22Rv1 (cell line): ENCODE results near the gene PPM1H.

ENCODE experiments used
- H3K27ac ChIP-seq: fragments of 450-650 bp; 2 replicates; pipeline ENCODE4 v1.5.1; 2017
- ZFX ChIP-seq: fragments of 450-650 bp; IDR thresholded peaks from 2 replicates; pipeline ENCODE4 v1.6.1; 2017; ENCODE audit warnings: antibody characterized with exemption, borderline replicate concordance
- TF ChIP-seq, protein P1 (sequence below): fragments of 450-650 bp; IDR thresholded peaks from 2 replicates; pipeline ENCODE4 v1.5.1; 2017; ENCODE audit warnings: mild to moderate bottlenecking

The PPM1H gene

DNA sequence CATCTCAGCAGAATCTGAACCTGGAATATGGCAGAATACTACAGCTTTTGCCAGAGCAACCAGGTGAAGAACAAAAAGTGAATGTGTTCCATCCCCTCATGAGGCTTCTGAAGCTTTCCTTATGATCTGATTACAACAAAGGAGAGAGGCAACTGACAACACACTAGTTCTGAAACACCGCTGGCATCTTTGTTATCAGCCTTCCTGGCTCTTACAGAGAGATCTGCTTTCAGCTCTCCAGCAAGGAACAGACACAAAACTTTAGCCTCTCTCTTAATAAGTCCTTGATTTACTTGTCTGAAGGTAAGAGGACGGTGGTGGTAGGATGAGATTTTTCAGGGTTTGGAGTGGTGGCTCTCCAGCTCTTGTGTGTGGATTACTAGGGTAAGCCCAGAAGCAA, 227.0 kb downstream of the PPM1H start:
- TF ChIP-seq, protein P1, sequence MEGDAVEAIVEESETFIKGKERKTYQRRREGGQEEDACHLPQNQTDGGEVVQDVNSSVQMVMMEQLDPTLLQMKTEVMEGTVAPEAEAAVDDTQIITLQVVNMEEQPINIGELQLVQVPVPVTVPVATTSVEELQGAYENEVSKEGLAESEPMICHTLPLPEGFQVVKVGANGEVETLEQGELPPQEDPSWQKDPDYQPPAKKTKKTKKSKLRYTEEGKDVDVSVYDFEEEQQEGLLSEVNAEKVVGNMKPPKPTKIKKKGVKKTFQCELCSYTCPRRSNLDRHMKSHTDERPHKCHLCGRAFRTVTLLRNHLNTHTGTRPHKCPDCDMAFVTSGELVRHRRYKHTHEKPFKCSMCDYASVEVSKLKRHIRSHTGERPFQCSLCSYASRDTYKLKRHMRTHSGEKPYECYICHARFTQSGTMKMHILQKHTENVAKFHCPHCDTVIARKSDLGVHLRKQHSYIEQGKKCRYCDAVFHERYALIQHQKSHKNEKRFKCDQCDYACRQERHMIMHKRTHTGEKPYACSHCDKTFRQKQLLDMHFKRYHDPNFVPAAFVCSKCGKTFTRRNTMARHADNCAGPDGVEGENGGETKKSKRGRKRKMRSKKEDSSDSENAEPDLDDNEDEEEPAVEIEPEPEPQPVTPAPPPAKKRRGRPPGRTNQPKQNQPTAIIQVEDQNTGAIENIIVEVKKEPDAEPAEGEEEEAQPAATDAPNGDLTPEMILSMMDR = no peak
- TF ChIP-seq ZFX = no peak
- H3K27ac ChIP-seq = no peak overlapping the region

DNA sequence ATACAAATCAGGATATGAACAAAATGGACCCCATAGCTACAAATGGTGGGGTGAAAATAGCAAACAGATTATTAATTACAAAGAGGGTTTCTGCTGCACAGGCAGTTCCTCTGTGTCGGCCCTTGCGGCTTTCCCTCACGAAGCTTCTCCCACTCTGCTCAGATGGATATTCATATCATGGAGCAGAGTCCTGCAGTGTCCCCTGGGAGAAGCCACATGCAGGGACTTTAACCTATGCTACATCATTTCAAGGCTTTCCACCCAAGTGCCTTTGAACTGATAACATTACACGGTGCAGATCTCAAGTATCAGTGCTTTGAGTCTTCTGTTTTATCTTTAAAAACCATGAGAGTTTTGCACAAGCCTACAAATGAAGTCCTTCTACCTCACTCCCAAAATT, 229.1 kb downstream of the PPM1H start:
- no peak for TF ChIP-seq ZFX
- TF ChIP-seq, protein P1 = no peak
- H3K27ac ChIP-seq = no peak overlapping the region

DNA sequence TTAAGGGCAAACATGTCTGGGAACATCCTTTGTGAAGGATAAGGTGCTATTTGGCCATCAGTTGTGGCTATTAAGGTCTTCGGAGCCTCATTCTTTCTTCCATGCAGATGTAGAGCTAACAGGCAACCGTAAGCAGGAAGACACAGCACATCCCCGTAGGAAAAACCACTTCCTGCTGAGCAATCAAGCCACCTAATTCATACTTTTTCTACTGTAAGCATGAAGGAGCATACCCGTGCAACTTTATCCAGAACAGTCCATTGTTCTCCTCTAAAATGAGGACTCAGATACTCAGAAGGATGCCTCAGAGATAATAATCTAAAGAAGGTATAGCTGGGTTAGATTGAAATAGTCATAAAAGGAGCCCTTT, 232.0 kb downstream of the PPM1H start:
- H3K27ac ChIP-seq = no peak overlapping the region
- TF ChIP-seq, protein P1 = no peak

- no peak overlapping the region for H3K27ac ChIP-seq
- TF ChIP-seq, protein P1 = no peak
- no peak for TF ChIP-seq ZFX
Observed at GRCh38 chr12:62701492-62701891, 233.5 kb downstream of the PPM1H start.

- no peak for TF ChIP-seq ZFX
- TF ChIP-seq, protein P1 = no peak
- H3K27ac ChIP-seq = no peak overlapping the region
Observed at GRCh38 chr12:62700091-62700880, 234.7 kb downstream of the PPM1H start.

- no peak overlapping the region for H3K27ac ChIP-seq
- TF ChIP-seq, protein P1 = no peak
- TF ChIP-seq ZFX = no peak
Observed at GRCh38 chr12:62698701-62699101, 236.2 kb downstream of the PPM1H start.

- TF ChIP-seq, protein P1 = no peak
- no peak for TF ChIP-seq ZFX
- H3K27ac ChIP-seq = no peak overlapping the region
Observed at GRCh38 chr12:62697893-62698292, 237.1 kb downstream of the PPM1H start.
